Raji (cell line): ENCODE measurements around the gene MYBPC1.

Experiments
- POLR2A ChIP-seq: IDR thresholded peaks from 2 replicates; pipeline ENCODE4 v1.6.1; 2011; ENCODE audit warnings: low read depth, low read length, control low read depth; ENCODE audit not compliant: insufficient read depth

Gene MYBPC1

GRCh38 chr12:101720118-101720517, 125.3 kb downstream of the MYBPC1 start:
- no peak for TF ChIP-seq POLR2A

GRCh38 chr12:101722392-101722791, 127.6 kb downstream of the MYBPC1 start:
- no peak for TF ChIP-seq POLR2A

GRCh38 chr12:101727098-101727497, 132.3 kb downstream of the MYBPC1 start:
- TF ChIP-seq POLR2A: no peak

GRCh38 chr12:101729842-101730241, 135.1 kb downstream of the MYBPC1 start:
- TF ChIP-seq POLR2A: no peak

- no peak for TF ChIP-seq POLR2A
Measured at GRCh38 chr12:101732318-101732717, 137.5 kb downstream of the MYBPC1 start.

GRCh38 chr12:101733166-101733565, 138.4 kb downstream of the MYBPC1 start:
- TF ChIP-seq POLR2A: no peak
